Stimulated activated CD4-positive, alpha-beta T cell treated with anti-CD3 and anti-CD28 coated beads, Interleukin-2, amount 100 ng/mL, for 48 hours (primary cell): Measurements from ENCODE around the gene CCDC175.

ENCODE experiments used
- DNase-seq, 2 donors: peaks; one replicate each; pipeline ENCODE4 v3.0.0-alpha.2; 2020

CCDC175 gene

GRCh38 chr14:59576332-59577294 lies at the start of gene CCDC175:
Gene CCDC175 (minus strand): TSS chr14:59576812. CDS start chr14:59576775, 37 bp downstream.
- DNase-seq, result peak; percentile 69 to 82

- DNase-seq, result no peak
Measured at GRCh38 chr14:59622631-59623030, 46.0 kb upstream of the CCDC175 start.

DNA sequence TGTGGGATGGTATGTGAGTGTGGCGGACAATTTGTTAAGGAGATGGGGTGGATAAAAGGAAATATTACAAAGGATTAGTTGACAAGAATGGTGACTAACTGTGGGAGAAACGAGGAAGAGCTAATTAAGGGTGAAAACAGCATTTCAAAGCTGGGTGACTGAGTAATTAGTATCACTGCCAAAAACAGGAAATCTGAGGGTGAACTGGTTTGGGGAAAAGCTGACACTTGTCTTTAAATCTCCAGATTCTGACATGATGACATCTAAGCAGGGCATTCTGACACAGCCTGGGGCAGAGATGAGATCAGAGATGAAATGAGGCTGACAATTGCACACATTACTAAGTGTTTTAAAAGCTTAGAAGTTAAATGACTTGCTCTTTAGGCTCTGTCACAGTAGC lies 42.4 kb upstream of the CCDC175 start:
- no peak for DNase-seq

DNA sequence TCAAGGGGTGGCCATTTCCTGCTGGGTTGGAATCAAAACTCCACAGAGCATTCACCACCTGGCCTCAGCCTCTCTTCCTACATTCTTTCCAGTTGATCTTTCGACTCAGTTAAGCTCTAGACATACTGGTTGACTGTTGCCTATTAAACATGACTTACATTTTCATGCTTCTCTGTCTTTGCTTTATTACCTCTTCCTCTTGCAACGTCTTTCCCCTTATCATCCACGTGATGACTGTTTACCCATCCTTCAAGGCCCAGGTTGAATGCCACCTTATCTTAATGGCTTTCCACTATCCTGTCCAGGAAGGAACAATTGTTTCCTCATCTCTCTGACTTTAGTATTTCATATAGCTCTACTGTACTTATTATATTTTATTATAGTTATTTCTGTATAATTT lies 24.4 kb upstream of the CCDC175 start:
- no peak for DNase-seq

GRCh38 chr14:59600211-59600945 lies 23.8 kb upstream of the CCDC175 start:
- DNase-seq, result no peak

GRCh38 chr14:59595071-59595470 lies 18.5 kb upstream of the CCDC175 start:
- DNase-seq, result no peak

DNA sequence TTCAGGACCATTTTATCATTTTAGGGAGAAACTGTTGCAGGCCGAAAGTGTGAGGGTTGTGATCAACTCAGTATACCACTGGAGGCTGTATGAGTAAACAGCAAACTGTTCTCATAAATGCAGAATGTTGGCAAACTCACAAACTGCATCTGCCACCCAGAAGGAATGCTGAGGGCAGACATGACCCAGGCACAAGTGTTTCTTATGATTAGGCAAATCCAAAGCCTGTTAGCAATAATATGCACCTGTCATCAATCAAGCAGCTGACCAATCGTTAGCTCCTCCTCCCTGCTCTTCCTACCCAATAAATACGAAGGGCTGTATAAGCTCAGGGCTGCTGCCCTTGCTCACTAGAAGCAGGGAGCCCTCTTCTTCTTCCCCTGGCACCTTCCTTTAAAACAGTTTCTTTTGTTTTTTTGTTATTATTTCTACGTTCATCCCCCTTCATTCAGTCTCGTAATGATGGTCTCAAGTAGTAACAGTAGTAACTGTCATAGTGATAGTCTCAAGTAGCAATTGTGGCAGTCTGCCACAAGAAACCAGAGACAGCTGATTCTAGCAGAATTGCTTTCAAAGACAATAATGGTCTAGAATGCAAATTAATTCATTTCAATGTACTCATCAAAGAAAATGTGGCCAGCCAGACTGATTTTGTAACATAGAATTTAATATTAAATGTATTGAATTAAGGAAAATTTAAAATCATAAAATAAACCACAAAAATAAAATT lies 15.2 kb upstream of the CCDC175 start:
- DNase-seq, result no peak

DNA sequence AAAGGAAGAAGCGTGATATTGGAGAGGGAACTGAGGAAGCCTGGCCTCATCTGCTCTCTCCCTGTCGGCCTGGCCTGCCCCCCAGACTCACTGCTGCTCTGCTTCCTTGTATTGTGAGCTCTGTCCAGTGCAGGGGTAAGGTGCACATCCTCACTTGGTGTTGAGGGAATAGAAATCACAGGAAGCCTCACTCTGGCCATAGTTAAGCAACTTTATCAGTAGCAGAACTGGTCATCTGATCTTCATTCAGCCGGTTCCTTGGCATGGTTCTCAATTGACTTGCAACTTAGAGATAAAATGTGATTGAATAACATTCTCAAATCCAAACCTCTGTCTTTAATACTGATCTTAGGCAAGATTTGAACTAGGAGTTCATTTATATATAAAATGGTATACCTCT lies 11.5 kb upstream of the CCDC175 start:
- no peak for DNase-seq

DNA sequence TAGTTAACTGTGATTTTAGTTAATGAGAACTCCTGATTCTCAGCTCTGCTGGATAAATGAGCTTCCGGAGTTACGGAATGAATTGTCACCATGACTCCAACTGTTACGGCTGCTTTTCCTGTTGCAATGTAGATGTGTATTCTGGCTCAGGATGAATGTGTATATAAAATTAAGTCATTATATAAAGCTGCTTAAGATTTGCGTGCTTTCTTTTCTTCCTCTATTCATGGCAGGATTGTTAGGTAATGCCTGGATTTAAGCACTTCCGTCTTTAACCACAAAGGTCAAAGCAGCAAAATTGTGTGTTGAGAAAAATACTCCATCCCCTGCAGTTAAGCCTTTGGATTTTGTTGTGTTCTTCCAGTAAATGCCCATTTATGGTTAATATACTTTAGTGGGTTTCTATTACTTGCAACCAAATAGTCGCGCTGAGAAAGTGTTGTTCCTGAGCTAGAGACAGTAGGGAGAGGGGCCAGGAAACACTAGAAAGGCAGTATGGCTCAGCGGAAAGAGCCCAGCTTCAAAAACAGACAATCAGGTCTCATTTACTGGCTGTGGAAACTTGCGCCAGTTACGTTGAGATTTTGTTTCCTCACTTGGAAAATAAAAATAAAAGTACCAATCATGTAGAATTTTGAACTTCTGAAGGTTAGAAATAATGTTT lies 9.4 kb upstream of the CCDC175 start:
- DNase-seq, result no peak

GRCh38 chr14:59583755-59584154 lies 7.1 kb upstream of the CCDC175 start:
- DNase-seq, result no peak

GRCh38 chr14:59582845-59583509 lies 6.4 kb upstream of the CCDC175 start:
- no peak for DNase-seq

DNA sequence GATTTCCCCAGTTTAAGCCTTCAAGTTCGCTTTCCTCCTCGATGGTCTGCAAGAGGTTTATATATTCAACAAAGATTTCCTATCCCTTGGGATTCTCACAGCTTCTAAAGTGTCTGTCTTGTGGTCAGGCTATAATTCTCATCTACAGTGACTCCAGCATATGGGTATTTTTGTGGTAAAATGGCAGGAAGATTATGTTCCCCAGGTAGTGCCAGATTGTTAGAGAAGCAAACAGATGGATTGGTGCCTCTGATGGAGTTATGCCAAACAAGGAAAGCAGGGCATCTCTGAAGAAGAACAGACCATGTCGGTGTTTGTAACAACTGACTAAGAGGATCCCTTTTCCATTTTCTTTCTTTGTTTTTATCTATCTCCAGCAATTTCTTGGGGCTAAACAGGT lies 5.5 kb upstream of the CCDC175 start:
- no peak for DNase-seq

GRCh38 chr14:59580911-59581310 lies 4.3 kb upstream of the CCDC175 start:
- DNase-seq, result no peak

- DNase-seq, result no peak
Measured at GRCh38 chr14:59570122-59570521, 6.5 kb downstream of the CCDC175 start.

DNA sequence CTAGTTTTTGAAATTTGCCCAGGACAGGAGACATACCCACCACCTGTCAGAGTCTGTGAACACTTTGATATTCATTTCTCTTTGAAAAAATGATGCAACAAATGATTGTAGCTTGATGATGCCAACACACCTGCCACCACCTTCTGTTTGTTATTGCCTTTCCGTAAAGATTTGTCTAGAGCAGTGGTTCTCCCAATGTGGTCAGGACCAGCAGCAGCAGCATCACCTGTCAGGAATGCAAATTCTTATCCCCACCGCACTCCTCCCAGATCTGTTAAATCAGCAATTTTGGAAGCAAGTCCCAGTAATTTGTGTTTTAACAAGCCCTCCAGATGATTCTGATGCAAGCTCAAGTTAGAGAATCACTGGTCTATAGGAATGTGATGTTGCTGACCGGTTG lies 9.9 kb downstream of the CCDC175 start:
- DNase-seq, result no peak

DNA sequence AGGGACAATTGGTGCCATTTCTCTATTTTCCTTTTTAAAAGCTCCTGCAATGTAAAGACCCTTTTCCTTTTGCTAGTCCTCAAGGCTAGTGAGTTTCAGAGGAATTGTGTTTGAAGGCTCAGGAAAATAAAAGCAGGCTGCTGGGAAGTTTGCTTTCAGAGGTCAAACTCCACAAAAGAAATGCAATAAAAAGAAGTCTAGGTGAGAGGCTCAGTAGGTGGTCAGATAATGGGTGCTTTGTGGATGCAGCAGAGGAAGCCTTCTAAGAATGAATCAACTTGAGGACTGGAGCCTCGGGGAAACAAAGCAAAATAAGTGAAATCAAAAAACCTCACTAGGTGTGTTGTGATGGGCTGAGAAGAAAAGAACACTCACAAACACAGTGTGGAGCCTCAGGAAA lies 10.3 kb downstream of the CCDC175 start:
- no peak for DNase-seq

DNA sequence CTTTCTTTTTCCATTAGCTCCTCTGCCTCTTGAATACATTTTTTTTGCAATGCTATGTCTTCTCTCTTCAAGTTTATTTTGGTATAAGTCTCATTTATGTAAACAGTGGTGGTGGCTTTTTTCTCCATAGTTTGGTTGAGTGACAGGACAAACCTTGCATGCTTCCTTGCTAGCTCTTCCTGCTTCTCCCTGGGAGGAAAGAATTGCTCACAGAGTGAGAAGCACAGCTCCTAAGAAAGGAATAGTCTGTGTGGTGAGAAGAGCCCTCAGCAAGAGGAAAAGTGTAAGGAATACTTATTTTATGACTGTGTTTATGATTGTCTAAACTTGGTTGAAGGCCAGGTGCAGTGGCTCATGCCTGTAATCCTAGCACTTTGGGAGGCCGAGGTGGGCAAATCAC lies 11.5 kb downstream of the CCDC175 start:
- DNase-seq, result no peak

GRCh38 chr14:59564366-59564765 lies 12.2 kb downstream of the CCDC175 start:
- no peak for DNase-seq

DNA sequence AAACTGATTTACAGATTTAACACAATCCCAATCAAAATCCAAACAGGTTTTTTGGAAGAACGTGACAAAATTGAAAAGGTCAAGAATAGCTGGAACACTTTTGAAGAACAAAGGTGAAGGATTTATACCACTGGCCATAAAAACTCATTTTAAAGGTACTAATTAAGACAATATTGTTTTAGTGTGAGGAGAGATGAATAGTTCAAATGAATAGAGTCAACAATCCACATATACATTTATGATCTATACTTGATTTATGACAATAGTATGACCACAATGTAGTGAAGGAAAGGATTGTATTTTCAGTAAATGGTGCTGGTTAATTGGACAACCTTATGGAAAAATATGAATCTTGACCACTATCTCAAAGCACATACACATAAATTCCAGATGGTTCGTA lies 29.3 kb downstream of the CCDC175 start:
- DNase-seq, result no peak

GRCh38 chr14:59543873-59544272 lies 32.7 kb downstream of the CCDC175 start:
- DNase-seq, result no peak

GRCh38 chr14:59541731-59542130 lies 34.9 kb downstream of the CCDC175 start:
- no peak for DNase-seq

GRCh38 chr14:59540852-59541251 lies 35.8 kb downstream of the CCDC175 start:
- DNase-seq, result no peak
